Adrenal gland (tissue), 12 donors: ENCODE data around the gene RBM48. TPM values are rescaled to one million over a fixed set of nuclear protein-coding genes. Genes with fewer than 3 reads are reported as not detected.

ENCODE experiments used
- DNase-seq, 7 donors: peaks; one replicate each; pipeline ENCODE4 v3.0.0-alpha.2; 2019 to 2020
- H3K27ac ChIP-seq, 5 donors: fragments of 200-600 bp; sonication (generic) in 4 of 5; 1 replicate in 3 of 5; 2 replicates in 2 of 5; pipeline versions ENCODE4 v1.5.1 to v1.8.0; 2016 to 2020; ENCODE audit warnings: mild to moderate bottlenecking in 1 of 5
- H3K27me3 ChIP-seq: fragments of 200-600 bp; 2 replicates; pipeline ENCODE4 v1.8.0; 2021
- H3K36me3 ChIP-seq, 2 donors: fragments of 200-600 bp; replicated peaks in 1 of 2; 1 replicate in 1 of 2; 2 replicates in 1 of 2; pipeline versions ENCODE4 v1.5.1 to v1.8.0; 2018 to 2022
- H3K4me1 ChIP-seq, 2 donors: fragments of 200-600 bp; replicated peaks in 1 of 2; 1 replicate in 1 of 2; 2 replicates in 1 of 2; pipeline versions ENCODE4 v1.5.1 to v1.8.0; 2018 to 2021
- H3K4me3 ChIP-seq, 4 donors: fragments of 200-600 bp; sonication (generic) in 3 of 4; one replicate each; pipeline ENCODE4 v1.5.1; 2016 to 2018
- H3K9me3 ChIP-seq, 3 donors: fragments of 200-600 bp; sonication (generic) in 1 of 3; replicated peaks in 1 of 3; 1 replicate in 2 of 3; 2 replicates in 1 of 3; pipeline versions ENCODE4 v1.5.1 to v1.8.0; 2016 to 2021
- CTCF ChIP-seq, 6 experiments: fragments of 450-650 bp in 4 of 6; fragments of 200-600 bp in 2 of 6; sonication (generic) in 1 of 6; IDR thresholded peaks; 1 replicate in 5 of 6; 2 replicates in 1 of 6; pipeline versions ENCODE4 v1.5.1 to v1.8.0; 2016 to 2021; ENCODE audit warnings: antibody characterized with exemption in 6 of 6, mild to moderate bottlenecking in 2 of 6, moderate library complexity in 1 of 6
- POLR2A ChIP-seq, 2 donors: fragments of 450-650 bp; IDR thresholded peaks; one replicate each; pipeline ENCODE4 v1.6.1; 2017; ENCODE audit warnings: antibody characterized with exemption in 2 of 2, mild to moderate bottlenecking in 2 of 2, moderate library complexity in 1 of 2
- WGBS, 4 donors: extraction: QIAGEN DNeasy Blood & Tissue Kit in 2 of 4; methylation state at CpG; one replicate each; pipeline versions ENCODE4 v1.1.5 to v1.1.7; 2013 to 2017; 5-methylcytosine and 5-hydroxymethylcytosine counted together
- intact Hi-C, 2 donors: fragments of 100-400 bp; cut with DNase I; formaldehyde crosslinking; loops; one replicate each; pipeline versions ENCODE4 v1.14.1 to v1.15.0; 2022 to 2023
- polyA plus RNA-seq, 3 donors: library from polyadenylated mRNA; stranded (reverse); fragments of 200-250 nt in 2 of 3; fragments of 350-450 nt in 1 of 3; fragmentation: Illumina TruSeq in 1 of 3; extraction: RNeasy Lipid Tissue Mini Kit (QIAGEN cat#74804) in 1 of 3; gene quantifications; one replicate each; pipeline ENCODE4 v1.2.3, GENCODE V29; 2013 to 2014
- total RNA-seq, 9 donors: library from RNA; depleted of rRNA in 4 of 9; stranded (reverse); fragments of >200 nt in 4 of 9; fragments of 120-200 nt in 1 of 9; fragmentation: NEBNext Ultra II Directional in 1 of 9; extraction: Animal tissue kit (Norgen Biotek cat#: 25700) in 1 of 9; gene quantifications; one replicate each; pipeline versions ENCODE4 v1.1.0 to v1.2.4, GENCODE V29; 2013 to 2023
- donor health status: healthy with polysubstance abuse.
- donor health status: Bipolar disorder and iron deficiency.
- donor health status: DM: yes; HTN: yes; CAD: no.
- donor health status: DM: no; HTN: no; CAD: no.
- donor health status: DM: no; HTN: no; CAD: no.
- donor health status: DM: yes; HTN: yes; CAD: no.

RBM48 gene
- total and polyA plus RNA-seq, 12 donors: 4.4 to 29.0 (median 11.3) TPM

- H3K27me3 ChIP-seq: no peaks in the 10 kb centered on the region
- no peak overlapping the region for H3K27ac ChIP-seq
- H3K4me3 ChIP-seq: no peak overlapping the region
- H3K36me3 ChIP-seq: peaks cover 0 to 8% of the 10 kb centered on the region in 2 donors
- H3K4me1 ChIP-seq: no peaks in the 10 kb centered on the region
- no peaks in the 10 kb centered on the region for H3K9me3 ChIP-seq
- intact Hi-C loops: no loop called here
- WGBS, 4 donors: 58 to 87% (median 74%) methylated on average over 2 of the region's 2 CpGs
- no peak for DNase-seq
- no peak for TF ChIP-seq POLR2A (IDR thresholded peaks at IDR 0.05)
- no peak for TF ChIP-seq CTCF (IDR thresholded peaks at IDR 0.05)
These were observed 28.7 kb downstream of the RBM48 start for GRCh38 chr7:92557249-92557648.

- no peaks in the 10 kb centered on the region for H3K9me3 ChIP-seq
- H3K4me1 ChIP-seq: no peaks in the 10 kb centered on the region
- H3K27ac ChIP-seq: no peak overlapping the region
- 89 to 95% (median 94%) methylated on average over 7 of the region's 7 CpGs for WGBS, 4 donors
- TF ChIP-seq CTCF (IDR thresholded peaks at IDR 0.05) (no peak), POLR2A (IDR thresholded peaks at IDR 0.05) (no peak)
- H3K36me3 ChIP-seq: peaks cover 0 to 10% of the 10 kb centered on the region in 2 donors
- intact Hi-C loops: no loop called here
- no peak for DNase-seq
- no peak overlapping the region for H3K4me3 ChIP-seq
- H3K27me3 ChIP-seq: no peaks in the 10 kb centered on the region
These were observed 29.3 kb downstream of the RBM48 start for GRCh38 chr7:92557808-92558362.

- intact Hi-C loops: no loop called here
These were observed 32.0 kb downstream of the RBM48 start for GRCh38 chr7:92560602-92561001.

GRCh38 chr7:92563345-92563744 is 34.8 kb downstream of the RBM48 start:
- H3K27ac ChIP-seq: no peak overlapping the region
- H3K4me1 ChIP-seq: no peaks in the 10 kb centered on the region
- no peak for DNase-seq
- peaks cover 0 to 58% of the 10 kb centered on the region in 2 donors for H3K36me3 ChIP-seq
- no peak overlapping the region for H3K4me3 ChIP-seq
- intact Hi-C loops: no loop called here
- TF ChIP-seq CTCF (IDR thresholded peaks at IDR 0.05) (no peak), POLR2A (IDR thresholded peaks at IDR 0.05) (no peak)
- WGBS, 4 donors: 88 to 98% (median 89%) methylated on average over 2 of the region's 2 CpGs
- H3K27me3 ChIP-seq: no peaks in the 10 kb centered on the region
- no peaks in the 10 kb centered on the region for H3K9me3 ChIP-seq

More at GRCh38 chr7:92560602-92561001, 32.0 kb downstream of the RBM48 start:
- H3K4me3 ChIP-seq: no peak overlapping the region
- H3K4me1 ChIP-seq: no peaks in the 10 kb centered on the region
- no peaks in the 10 kb centered on the region for H3K9me3 ChIP-seq
- peaks cover 0 to 32% of the 10 kb centered on the region in 2 donors for H3K36me3 ChIP-seq
- H3K27me3 ChIP-seq: no peaks in the 10 kb centered on the region
- H3K27ac ChIP-seq: no peak overlapping the region
- TF ChIP-seq CTCF (IDR thresholded peaks at IDR 0.05) (no peak), POLR2A (IDR thresholded peaks at IDR 0.05) (no peak)
- no peak for DNase-seq
